ENCODE data around the gene ARHGDIA. TPM values are rescaled to one million over a fixed set of nuclear protein-coding genes. Genes with fewer than 3 reads are reported as not detected.

ARHGDIA gene
- total and polyA plus RNA-seq, 2 of the 8 experiments (the other 6 are each of a cell fraction or from before 2014, with no cell fraction given): 62.4 to 217 TPM

- TF ChIP-seq, protein P1, sequence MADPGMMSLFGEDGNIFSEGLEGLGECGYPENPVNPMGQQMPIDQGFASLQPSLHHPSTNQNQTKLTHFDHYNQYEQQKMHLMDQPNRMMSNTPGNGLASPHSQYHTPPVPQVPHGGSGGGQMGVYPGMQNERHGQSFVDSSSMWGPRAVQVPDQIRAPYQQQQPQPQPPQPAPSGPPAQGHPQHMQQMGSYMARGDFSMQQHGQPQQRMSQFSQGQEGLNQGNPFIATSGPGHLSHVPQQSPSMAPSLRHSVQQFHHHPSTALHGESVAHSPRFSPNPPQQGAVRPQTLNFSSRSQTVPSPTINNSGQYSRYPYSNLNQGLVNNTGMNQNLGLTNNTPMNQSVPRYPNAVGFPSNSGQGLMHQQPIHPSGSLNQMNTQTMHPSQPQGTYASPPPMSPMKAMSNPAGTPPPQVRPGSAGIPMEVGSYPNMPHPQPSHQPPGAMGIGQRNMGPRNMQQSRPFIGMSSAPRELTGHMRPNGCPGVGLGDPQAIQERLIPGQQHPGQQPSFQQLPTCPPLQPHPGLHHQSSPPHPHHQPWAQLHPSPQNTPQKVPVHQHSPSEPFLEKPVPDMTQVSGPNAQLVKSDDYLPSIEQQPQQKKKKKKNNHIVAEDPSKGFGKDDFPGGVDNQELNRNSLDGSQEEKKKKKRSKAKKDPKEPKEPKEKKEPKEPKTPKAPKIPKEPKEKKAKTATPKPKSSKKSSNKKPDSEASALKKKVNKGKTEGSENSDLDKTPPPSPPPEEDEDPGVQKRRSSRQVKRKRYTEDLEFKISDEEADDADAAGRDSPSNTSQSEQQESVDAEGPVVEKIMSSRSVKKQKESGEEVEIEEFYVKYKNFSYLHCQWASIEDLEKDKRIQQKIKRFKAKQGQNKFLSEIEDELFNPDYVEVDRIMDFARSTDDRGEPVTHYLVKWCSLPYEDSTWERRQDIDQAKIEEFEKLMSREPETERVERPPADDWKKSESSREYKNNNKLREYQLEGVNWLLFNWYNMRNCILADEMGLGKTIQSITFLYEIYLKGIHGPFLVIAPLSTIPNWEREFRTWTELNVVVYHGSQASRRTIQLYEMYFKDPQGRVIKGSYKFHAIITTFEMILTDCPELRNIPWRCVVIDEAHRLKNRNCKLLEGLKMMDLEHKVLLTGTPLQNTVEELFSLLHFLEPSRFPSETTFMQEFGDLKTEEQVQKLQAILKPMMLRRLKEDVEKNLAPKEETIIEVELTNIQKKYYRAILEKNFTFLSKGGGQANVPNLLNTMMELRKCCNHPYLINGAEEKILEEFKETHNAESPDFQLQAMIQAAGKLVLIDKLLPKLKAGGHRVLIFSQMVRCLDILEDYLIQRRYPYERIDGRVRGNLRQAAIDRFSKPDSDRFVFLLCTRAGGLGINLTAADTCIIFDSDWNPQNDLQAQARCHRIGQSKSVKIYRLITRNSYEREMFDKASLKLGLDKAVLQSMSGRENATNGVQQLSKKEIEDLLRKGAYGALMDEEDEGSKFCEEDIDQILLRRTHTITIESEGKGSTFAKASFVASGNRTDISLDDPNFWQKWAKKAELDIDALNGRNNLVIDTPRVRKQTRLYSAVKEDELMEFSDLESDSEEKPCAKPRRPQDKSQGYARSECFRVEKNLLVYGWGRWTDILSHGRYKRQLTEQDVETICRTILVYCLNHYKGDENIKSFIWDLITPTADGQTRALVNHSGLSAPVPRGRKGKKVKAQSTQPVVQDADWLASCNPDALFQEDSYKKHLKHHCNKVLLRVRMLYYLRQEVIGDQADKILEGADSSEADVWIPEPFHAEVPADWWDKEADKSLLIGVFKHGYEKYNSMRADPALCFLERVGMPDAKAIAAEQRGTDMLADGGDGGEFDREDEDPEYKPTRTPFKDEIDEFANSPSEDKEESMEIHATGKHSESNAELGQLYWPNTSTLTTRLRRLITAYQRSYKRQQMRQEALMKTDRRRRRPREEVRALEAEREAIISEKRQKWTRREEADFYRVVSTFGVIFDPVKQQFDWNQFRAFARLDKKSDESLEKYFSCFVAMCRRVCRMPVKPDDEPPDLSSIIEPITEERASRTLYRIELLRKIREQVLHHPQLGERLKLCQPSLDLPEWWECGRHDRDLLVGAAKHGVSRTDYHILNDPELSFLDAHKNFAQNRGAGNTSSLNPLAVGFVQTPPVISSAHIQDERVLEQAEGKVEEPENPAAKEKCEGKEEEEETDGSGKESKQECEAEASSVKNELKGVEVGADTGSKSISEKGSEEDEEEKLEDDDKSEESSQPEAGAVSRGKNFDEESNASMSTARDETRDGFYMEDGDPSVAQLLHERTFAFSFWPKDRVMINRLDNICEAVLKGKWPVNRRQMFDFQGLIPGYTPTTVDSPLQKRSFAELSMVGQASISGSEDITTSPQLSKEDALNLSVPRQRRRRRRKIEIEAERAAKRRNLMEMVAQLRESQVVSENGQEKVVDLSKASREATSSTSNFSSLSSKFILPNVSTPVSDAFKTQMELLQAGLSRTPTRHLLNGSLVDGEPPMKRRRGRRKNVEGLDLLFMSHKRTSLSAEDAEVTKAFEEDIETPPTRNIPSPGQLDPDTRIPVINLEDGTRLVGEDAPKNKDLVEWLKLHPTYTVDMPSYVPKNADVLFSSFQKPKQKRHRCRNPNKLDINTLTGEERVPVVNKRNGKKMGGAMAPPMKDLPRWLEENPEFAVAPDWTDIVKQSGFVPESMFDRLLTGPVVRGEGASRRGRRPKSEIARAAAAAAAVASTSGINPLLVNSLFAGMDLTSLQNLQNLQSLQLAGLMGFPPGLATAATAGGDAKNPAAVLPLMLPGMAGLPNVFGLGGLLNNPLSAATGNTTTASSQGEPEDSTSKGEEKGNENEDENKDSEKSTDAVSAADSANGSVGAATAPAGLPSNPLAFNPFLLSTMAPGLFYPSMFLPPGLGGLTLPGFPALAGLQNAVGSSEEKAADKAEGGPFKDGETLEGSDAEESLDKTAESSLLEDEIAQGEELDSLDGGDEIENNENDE (IDR thresholded peaks at IDR 0.05; ENCODE audit: insufficient replicate concordance, low read length): no peak
- TF ChIP-seq BRCA1 (IDR thresholded peaks at IDR 0.05; ENCODE audit: low read depth, low read length) (no peak), EGR1 (IDR thresholded peaks at IDR 0.05; ENCODE audit: borderline replicate concordance, low read depth, low read length) (no peak), POLR2AphosphoS5 (IDR thresholded peaks at IDR 0.05; ENCODE audit: low read depth, low read length) (no peak), SP1 (IDR thresholded peaks at IDR 0.05; ENCODE audit: low read depth, low read length) (no peak), JUND (IDR thresholded peaks at IDR 0.05; ENCODE audit: low read length) (no peak), SP4 (IDR thresholded peaks at IDR 0.05; ENCODE audit: low read length) (no peak), CBX5 (IDR thresholded peaks at IDR 0.05; ENCODE audit: low read depth, low read length) (no peak), E2F6 (IDR thresholded peaks at IDR 0.05) (no peak), CBX8 (IDR thresholded peaks at IDR 0.05; ENCODE audit: borderline replicate concordance, low read depth, low read length) (no peak)
- TF ChIP-seq, protein P2, sequence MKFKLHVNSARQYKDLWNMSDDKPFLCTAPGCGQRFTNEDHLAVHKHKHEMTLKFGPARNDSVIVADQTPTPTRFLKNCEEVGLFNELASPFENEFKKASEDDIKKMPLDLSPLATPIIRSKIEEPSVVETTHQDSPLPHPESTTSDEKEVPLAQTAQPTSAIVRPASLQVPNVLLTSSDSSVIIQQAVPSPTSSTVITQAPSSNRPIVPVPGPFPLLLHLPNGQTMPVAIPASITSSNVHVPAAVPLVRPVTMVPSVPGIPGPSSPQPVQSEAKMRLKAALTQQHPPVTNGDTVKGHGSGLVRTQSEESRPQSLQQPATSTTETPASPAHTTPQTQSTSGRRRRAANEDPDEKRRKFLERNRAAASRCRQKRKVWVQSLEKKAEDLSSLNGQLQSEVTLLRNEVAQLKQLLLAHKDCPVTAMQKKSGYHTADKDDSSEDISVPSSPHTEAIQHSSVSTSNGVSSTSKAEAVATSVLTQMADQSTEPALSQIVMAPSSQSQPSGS (IDR thresholded peaks at IDR 0.05; ENCODE audit: low read length): no peak
Measured at GRCh38 chr17:81828656-81829055, 42.5 kb downstream of the ARHGDIA start (continued).
